RPMI7951 (cell line): ENCODE data around the gene AMFR. TPM values are rescaled to one million over a fixed set of nuclear protein-coding genes. Genes with fewer than 3 reads are reported as not detected.
"Not testable (repeated sequence)": the region's sequence is repeated elsewhere in the genome, so short reads cannot be mapped to it uniquely, and the experiment has no call there.

Experiments
- DNase-seq: peaks from one replicate; pipeline ENCODE4 v3.0.0-alpha.2; 2012; ENCODE audit warnings: low read depth
- total RNA-seq: library from RNA; depleted of rRNA; stranded (reverse); fragments of >200 nt; shearing (Covaris generic); gene quantifications from 2 replicates; pipeline ENCODE4 v1.2.3, GENCODE V29; 2014

AMFR gene
- total RNA-seq, 1 experiment from 2014 or later: 105 TPM

DNA sequence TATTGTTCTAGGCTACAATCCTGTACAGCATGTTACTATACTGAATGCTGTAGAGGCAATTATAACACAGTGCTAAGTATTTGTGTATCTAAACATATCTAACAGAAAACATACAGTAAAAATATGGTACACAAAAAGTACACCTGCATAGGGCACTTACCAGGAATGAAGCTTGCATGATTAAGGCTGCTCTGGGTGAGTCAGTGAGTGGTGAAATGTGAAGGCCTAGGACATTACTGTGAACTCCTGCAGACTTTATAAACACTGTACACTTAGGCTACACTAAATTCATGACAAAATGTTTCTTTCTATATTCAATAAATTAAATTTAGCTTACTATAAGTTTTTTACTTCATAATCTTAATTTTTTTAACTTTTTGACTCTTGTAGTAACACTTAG is 37.1 kb downstream of the AMFR start:
- DNase-seq: no peak

DNA sequence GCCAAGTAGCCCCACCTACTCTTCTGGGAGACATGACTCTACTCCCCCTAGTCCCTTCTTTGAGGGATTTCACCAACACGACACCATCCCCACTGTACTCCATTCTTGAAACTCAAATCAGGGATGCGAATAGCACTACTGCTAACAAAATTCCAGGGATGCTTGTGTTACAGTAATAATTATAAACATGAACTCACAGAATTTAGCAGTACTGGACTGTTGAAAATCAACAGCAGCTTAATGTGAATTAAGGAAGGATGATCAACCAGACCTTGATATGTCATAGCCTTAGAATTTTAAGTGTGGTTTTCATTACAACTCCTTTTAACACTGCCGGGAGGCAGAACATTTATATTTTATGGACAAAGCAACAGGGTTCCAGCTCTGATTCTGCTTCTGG is 37.9 kb downstream of the AMFR start:
- no peak for DNase-seq

DNA sequence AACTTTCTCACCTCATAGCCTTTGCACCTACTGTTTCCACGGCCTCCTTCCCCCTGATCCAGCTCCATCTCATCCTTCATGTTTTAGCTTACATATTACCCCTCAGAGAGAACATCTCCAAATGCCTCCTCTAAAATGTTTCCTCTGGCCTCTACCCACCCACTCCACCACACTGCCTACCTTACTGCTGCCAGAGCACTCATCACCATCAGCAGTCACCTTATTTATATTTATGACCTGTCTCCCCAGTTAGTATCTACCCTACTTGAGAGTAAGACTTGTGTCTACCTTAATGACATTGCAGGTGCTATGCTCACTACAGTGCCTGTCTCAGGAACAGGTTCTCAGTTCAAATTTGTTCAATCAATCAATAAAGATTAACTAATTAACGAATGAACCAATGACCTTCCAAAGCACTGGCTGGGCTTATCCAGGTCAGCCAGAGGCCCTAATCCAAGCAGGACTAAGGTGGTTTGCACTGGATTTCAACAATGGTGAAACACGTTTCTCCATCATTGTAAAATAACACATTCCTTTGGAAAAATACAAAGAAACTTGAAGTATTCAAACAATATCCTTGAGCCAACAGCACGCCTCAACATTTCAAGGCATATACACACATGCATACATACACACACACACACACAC is 41.1 kb downstream of the AMFR start:
- no peak for DNase-seq

DNA sequence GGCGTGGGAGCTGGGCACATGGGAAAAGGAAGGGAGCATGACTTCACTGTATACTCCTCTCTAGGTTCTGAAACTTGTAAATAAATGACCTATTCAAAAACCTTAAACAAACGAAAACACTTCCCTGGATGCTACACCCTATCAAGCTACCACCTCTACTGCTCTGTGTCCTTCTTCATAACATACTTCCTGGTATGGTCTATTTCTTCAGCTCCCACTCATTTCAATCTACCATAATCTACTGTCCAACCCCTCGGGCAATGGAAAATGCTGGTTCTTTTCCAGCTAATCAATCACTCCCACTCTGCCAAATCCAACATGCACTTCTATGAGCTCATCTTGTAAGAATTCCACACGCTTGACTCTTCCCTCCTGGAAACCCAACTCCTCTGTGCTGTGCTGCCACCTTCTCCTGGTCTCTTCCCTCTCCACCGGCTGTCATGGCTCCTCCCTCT is 42.4 kb downstream of the AMFR start:
- peak; percentile 84 for DNase-seq

DNA sequence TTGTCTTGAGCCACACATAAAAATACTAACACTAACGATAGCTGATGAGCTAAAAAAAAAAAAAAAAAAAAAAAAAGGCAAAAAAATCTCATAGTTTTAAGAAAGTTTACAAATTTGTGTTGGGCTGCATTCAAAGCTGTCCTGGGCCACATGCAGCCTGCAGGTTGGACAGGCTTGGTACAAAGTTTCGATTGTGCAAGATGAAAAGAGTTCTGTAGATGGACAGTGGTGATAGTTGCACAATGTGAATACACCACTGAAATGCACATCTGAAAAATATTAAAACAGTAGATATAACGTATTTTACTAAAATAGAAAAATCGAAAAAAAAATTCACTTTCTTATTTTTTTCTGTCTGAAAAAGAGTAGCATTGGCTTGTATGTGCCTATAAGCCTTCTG is 42.9 kb downstream of the AMFR start:
- DNase-seq: no peak

DNA sequence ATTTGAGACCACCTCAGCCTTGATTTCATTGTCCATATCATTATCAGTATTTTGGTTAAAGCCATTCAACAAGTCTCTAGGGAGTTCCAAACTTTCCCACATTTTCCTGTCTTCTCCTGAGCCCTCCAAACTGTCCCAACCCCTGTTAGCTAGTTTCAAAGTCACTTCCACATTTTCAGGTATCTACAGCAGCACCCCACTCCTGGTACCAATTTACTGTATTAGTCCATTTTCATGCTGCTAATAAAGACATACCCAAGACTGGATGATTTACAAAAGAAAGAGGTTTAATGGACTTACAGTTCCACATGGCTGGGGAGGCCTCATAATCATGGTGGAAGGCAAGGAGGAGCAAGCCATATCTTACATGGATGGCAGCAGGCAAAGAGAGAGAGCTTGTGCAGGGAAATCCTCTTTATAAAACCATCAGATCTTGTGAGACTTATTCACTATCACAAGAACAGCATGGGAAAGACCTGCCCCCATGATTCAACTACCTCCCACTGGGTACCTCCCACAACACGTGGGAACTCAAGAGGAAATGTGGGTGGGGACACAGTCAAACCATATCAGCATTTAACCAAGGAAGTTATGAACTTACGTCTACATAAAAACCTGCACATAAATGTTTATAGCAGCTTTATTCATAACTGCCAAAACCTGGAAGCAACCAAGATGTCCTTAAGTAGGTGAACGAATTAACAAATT is 44.4 kb downstream of the AMFR start:
- not testable (repeated sequence) for DNase-seq

DNA sequence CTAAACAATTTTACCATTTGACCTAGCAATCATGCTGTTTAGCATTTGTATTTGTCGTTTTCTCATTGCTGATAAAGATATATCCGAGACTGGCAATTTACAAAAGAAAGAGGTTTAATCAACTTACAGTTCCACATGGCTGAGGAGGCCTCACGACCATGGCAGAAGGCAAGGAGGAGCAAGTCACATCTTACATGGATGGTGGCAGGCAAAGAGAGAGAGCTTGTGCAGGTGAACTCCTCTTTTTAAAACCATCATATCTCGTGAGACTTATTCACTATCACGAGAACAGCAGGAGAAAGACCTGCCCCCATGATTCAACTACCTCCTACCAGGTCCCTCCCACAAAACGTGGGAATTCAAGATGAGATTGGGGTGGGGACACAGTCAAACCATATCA is 46.3 kb downstream of the AMFR start:
- DNase-seq: not testable (repeated sequence)

DNA sequence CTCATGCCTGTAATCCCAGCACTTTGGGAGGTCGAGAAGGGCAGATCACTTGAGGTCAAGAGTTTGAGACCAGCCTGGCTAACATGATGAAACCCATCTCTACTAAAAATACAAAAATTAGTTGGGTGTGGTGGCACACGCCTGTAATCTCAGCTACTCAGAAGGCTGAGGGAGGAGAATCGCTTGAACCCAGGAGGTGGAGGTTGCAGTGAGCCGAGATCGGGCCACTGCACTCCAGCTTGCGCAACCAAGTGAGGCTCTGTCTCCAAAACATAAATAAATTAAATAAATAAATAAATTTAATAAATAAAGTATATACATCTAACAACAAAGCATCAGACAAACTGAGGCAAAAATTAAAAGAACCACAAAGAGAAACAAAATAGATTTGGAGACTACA is 49.6 kb downstream of the AMFR start:
- not testable (repeated sequence) for DNase-seq

DNA sequence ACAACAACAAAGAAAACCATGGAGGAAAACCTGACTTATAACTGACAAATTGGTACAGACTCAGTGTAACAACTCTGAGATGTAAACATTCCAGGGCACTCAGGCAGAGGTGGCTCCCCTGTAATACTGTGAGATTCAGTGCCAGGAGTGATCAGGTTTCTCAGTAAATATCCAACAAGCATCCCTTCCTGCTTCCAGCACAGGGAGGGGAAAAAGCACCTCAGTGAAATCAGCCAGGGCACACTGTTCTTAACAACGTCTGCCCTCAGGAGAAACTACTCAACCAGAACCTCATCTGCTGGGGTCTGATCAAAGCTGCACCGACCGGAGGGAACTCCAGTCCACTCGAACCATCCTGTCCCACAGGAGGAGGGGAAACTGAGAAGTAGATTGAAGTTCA is 52.3 kb downstream of the AMFR start:
- DNase-seq: no peak

DNA sequence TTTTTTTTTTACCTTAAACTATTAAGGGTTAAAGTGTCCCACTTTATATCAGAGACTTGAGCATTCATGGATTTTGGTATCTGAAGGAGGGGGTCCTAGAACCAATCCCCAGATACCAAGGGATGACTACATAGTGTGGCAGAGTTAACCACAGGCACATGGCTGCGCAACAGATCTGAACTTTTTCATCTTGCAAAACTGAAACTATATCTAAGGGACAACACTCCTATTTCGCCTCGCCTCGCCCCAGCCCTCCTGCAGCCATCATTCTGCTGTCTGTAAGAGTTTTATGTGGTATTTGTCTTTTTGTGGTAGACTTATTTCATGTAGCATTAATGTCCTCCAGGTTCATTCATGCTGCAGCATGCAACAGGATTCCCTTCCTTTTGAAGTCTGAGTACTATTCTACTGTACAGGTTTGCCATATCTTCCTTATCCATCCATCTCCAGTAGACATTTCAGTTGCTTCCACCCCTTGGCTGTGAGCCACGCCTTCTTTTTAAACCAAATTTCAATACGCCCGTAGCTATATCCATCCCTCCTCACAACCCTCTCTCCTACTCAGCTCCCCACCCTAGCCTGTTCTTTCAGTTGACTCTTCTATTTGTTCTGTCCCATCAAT is 53.2 kb downstream of the AMFR start:
- DNase-seq: no peak

DNA sequence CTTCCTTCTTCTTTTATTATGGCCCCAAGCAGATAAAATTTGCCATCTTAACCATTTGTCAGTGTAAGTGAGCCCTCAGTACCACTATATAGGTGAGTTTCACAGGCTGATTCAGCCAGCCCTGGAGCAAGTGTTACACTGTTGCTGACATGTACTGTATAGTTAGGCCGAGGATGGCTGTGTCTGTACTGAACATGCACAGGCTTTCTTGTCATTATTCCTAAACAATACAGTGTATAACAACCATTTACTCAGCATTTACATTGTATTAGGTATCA is 53.7 kb downstream of the AMFR start:
- DNase-seq: peak; percentile 11

DNA sequence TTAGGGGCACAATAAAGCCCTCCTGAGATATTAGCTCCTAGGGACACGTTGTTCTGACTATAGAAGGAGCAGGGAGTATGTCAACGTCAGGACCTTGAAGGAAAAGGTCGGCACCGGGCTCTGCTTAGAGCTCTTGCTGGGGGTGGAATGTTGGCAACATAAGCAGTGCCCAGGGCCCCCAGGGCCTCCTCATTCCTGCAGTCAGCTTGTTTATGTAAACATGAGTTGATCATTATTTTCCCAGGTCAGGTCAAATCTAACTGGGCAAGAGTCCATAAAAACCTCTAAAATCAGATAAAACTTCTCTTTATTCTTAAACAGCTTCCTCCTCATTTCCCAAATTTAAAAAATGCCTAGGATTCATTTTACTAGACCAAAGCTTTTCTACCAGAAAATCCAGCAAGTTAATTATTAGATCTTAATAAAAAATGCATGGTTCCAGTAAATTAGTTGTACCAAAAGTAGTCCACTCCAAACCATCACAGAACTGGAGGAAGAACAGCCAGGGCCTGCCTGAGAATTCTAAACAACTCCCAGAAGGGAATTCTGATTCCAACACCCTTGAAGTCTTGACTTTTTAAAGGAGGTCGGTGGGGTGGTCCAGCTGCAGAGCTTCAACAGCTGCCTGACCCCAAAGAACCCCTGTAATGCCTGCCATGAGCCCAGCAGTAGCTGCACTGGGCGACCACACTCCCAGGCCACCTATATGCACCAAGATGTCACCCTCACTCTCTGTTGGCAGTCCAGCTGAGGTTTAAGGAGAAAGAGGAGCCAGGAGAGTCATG is 54.3 kb downstream of the AMFR start:
- peak; percentile 76 for DNase-seq

DNA sequence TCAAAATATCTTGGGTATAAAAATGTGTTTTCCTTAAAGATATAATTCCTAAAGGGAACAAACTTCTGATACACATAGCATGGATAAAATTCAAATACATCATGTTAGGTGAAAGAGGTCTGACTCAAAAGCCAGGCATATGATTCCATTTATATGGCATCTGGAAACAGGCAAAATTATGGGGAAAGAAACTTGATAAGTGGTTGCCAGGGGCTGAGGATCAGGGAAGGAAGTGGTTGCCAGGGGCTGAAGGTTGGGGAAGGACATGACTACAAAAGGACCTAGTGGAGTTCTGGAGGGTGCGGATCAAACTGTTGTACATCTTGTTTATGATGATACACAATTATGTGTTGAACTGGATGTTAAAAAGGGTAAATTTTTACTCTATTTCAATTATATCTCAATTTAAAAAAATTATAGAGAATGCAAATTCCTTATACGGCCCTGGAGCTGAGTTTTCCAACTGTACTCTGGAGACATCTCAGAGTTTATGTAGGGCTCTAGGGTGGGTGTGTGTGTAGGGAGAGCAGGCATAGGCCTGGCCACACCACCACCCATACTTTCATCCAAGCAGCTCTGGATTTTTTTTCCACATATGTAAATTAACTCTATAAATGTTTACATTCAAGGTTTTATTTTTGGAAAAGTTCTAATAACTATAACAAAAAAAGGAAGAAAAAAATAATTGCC is 55.0 kb downstream of the AMFR start:
- DNase-seq: peak; percentile 22

DNA sequence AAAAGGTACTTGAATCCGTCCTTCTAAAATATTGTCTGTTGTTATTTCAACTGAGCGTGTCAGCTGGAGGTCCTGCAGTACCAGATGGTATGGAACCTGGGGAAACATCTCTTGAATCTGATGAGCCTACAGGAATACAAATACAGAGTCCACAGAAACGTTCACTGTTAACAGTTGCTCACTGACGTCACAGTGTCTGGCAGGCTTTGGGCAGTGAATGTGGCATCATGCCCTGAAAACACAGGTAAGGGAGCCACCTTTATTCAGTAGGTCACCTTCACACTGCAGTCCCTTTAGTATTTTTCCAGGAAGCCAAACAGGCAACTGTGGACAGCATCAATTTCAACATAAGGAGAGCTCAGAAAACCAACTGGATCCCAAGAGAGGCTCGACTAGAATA is 56.1 kb downstream of the AMFR start:
- no peak for DNase-seq

DNA sequence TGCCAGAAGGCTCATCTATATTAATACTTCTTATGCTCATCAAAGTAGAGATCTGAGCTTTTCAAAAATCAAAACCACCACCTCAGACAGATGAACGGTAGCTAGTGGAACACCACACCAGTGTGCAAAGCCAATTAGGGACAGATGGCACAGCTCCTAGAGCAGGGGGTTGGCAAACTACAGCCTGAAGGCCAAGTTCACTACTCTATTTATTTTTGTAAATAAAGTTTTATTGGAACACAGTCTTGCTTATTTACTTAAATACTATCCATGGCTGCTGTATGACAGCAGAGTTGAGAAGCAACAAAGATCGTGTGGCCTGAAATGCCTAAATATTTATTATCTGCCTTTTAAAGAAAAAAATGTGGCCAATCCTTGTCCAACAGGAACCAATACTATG is 56.8 kb downstream of the AMFR start:
- DNase-seq: no peak

DNA sequence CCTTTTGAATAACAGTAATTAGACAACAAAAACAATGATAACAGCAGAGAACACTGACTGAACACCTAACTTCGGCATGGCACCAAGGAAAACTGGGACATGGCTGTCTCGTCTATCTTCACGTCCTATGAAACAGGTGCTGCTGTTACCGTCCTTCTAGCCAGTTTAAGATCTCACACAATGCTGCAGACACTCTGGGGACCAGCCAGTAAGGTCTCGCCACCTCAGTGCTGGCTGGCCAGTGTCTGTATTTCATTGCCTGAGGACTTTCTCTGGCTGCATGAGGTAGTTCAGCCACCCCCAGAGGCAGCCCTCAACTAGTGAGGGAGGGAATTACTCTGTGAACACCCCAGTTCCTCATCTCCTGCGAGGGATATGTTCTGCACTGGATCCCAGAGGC is 57.6 kb downstream of the AMFR start:
- DNase-seq: no peak

DNA sequence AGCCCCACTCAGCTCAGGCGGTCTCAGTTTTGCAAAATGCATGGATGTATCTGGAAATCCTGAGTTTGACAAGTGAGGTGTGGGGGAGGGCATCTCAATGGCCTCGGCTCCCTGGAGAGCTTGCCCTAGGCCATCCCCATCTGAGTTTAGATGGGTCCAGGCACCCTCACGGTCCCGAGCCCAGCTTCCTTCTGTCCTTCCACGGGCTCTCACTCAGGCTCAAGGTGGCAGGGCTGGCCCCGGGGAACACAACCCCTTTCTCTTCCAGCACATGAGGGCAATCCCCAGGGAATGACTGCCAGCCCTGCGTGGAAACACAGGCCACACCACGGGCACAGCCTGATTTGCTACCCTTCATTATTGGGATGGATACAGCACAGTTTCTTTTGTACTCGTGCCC is 58.4 kb downstream of the AMFR start:
- no peak for DNase-seq

DNA sequence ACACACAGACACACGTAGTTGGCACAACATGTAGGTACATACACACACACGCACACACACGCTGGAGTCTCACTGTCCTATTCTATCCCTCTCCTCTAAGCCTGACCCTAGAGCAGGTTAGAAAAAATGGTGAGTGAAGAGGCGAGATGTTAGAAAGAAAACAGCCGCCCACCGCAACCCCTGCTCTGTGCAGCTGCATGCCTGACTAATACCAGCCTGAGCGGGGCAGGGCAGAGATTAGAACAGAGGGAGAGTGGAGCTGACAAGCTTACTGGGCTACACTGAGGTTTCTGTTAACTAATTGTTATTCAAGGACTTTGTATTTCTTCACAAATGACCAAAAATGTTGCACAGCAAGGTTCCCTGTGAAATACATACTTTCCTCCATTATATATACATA is 59.8 kb downstream of the AMFR start:
- DNase-seq: no peak

DNA sequence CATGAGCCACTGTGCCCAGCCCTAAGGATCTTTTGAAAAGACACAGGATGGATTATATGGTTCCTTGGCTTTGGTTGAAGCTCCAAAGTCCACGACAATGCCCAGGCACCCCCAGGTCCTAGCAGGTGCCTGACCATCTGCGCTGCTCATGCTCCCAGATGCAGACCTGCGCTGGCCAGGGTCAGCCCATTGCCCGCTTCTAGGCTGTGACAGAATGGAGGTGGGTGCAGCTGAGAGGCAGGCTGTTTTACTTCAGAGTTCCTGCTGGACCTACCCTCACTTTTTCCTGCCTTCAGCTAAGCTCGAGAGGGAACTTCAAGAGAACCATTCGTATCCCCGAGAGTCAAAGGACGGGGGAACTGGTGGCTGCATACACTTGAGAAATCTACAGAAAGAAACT is 60.5 kb downstream of the AMFR start:
- no peak for DNase-seq

DNA sequence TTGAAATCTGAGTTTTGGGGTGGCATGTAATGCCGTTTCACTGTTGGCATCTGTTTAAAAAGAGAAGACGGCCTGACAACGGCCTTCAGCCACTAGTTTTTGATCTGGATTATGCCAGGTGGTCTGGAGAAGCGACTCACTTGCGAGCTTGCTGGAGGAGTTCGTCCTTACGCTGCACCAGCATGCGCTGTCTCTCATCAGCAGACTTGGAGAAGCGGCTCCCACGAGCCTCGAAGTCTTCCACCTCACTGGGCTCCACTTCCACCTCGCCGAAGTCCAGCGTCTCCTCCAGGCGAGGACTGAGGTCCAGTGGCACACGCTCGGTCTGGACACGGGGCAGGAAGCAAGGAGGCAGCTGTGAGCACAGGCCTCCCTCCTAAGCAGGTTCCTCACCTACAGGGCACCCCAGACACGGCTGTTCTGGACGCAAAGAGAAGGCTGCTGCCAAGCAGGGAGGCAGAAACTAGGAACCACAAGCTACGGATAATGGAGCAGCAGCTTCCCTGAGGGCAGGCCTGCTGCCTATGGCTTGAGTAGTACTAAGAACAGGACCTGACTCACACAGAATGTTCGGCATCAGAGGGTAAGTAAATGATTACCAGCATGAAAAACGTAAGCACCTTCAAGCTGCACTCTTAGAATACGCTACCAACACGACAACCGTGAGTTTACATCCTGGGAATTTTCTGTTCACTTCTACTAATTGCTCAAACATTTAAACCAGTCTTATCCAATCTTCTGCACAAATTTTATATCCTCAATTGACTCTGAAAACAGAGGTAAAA is 61.4 kb downstream of the AMFR start:
- DNase-seq: no peak

DNA sequence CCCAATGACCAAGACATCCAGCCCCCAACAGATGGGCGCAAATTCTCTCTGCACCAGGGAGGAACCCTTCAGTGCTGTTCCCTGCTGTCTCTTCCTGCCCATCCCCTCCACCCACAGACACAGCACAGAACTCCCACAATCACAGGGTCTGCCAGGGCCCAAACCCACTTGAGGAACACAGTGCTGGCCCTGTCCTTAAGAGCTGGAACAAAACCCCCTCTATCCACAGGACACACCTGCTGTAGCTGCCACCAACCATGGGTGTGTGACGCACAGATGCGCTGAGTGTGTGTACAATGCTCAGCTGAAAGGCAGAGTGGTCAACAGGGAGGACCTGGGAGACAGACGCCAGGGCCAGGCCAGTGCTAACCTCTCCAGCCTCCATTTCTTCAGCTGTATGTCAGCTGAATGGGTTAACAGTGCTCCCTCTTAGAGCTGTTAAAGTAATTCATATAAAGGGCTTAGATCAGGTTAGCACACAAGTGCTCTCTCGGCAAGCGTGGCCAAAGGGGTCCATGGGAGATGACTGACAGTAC is 62.1 kb downstream of the AMFR start:
- no peak for DNase-seq
